Activated CD4-positive, alpha-beta T cell treated with anti-CD3 and anti-CD28 coated beads, Interleukin-2, amount 50 U/mL, for 16 hours (primary cell): ENCODE results near the gene TNNI3K.

Source experiments
- DNase-seq: peaks from one replicate; pipeline ENCODE4 v3.0.0-alpha.2; 2020

The TNNI3K gene

DNA sequence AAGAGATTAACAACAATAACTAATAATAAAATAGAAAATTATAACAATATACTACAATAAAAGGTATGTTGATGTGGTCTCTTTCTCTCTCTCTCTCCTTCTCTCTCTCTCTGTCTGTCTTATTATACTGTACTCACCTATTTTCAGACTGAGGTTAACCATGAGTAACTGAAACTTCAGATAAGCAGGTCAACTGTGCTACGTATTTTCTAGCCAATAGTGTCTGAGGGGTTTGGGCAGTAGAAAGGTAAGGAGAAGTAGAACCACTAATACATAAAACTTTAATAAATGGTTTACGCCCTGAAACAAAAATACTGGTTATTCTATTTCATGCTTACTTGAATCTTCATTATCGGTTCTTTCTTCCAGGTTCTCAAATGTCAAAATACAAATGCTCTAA is 348.2 kb downstream of the TNNI3K start:
- no peak for DNase-seq

DNA sequence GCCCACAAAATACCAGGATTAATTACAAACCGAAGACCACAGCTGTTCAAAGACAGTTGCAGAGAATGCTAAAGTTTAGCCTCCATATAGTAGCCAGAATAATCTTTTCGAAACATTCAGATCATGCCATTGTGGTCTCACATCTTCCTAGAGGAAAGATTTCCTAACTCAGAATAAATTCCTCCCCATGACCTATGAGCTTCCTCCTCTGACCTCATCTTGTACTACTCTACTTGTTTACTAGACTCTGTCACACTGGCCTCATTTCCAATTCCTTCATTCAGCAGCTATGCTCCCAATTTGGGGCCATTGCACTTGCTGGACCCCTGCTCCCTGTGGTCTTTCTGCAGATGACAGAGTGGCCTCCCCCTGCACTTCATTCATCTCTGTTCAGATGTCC is 349.0 kb downstream of the TNNI3K start:
- no peak for DNase-seq

- DNase-seq: no peak
These were observed 351.2 kb downstream of the TNNI3K start for GRCh38 chr1:74586253-74586897.

DNA sequence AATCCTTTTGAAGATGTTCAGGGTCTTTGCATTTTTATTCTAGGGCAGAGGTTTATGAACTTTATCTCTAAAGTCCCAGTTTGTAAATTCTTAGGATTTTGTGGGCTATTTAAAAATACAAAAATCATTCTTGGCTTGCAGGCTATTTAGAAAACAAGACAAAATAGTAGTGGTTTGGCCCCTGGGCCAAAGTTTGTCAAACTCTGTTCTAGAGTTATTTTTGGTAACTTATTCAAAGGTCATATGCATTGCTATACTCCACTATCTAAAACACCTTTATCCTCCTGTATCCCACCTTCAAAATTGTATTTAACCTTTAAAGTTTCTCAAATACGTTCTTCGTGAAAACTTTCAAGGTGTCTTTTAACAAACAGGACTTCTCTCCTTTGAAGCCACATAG is 352.7 kb downstream of the TNNI3K start:
- DNase-seq: no peak

DNA sequence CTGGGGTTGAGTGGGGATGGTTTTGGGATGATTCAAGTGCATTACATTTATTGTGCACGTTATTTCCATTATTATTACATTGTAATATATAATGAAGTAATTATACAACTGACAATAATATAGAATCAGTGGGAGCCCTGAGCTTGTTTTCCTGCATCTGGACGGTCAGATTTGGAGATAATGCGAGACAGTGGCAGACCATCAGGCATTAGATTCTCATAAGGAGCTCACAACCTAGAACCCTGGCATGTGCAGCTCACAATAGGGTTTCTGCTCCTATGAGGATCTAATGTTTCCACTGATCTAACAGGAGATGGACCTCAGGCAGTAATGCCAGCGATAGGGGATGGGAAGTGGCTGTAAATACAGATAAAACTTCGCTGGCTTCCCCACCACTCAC is 355.1 kb downstream of the TNNI3K start:
- DNase-seq: no peak

GRCh38 chr1:74591949-74592348 is 356.8 kb downstream of the TNNI3K start:
- no peak for DNase-seq

GRCh38 chr1:74592580-74593355 is 357.6 kb downstream of the TNNI3K start:
- no peak for DNase-seq
